NCI-H524 treated with DMSO at 0.1 percent for 48 hours (cell line): ENCODE measurements around the gene CARMIL1.
A peak's percentile ranks its signal among the peaks of the same experiment; 100 is the strongest.

Experiments used
- DNase-seq: peaks from one replicate; lab custom pipeline; 2025; lab: John Stamatoyannopoulos, UW

The CARMIL1 gene

GRCh38 chr6:25477006-25477590, 197.9 kb downstream of the CARMIL1 start:
- DNase-seq: no peak

- DNase-seq: no peak
These were observed 199.8 kb downstream of the CARMIL1 start for GRCh38 chr6:25478973-25479372.

GRCh38 chr6:25481267-25481666, 202.1 kb downstream of the CARMIL1 start:
- peak; percentile 48 for DNase-seq

GRCh38 chr6:25482996-25483395, 203.8 kb downstream of the CARMIL1 start:
- no peak for DNase-seq

- no peak for DNase-seq
These were observed 204.8 kb downstream of the CARMIL1 start for GRCh38 chr6:25483943-25484342.

- no peak for DNase-seq
These were observed 205.7 kb downstream of the CARMIL1 start for GRCh38 chr6:25484900-25485299.

GRCh38 chr6:25485821-25486534, 206.8 kb downstream of the CARMIL1 start:
- peak; percentile 68 for DNase-seq

- no peak for DNase-seq
These were observed 207.4 kb downstream of the CARMIL1 start for GRCh38 chr6:25486550-25486949.

- DNase-seq: no peak
These were observed 207.8 kb downstream of the CARMIL1 start for GRCh38 chr6:25487012-25487411.

- DNase-seq: no peak
These were observed 209.0 kb downstream of the CARMIL1 start for GRCh38 chr6:25488156-25488555.

GRCh38 chr6:25489399-25489798, 210.2 kb downstream of the CARMIL1 start:
- DNase-seq: no peak

- DNase-seq: peak; percentile 49
These were observed 211.0 kb downstream of the CARMIL1 start for GRCh38 chr6:25490018-25490801.

GRCh38 chr6:25492951-25493350, 213.8 kb downstream of the CARMIL1 start:
- DNase-seq: no peak

- no peak for DNase-seq
These were observed 215.3 kb downstream of the CARMIL1 start for GRCh38 chr6:25494469-25494868.

GRCh38 chr6:25497383-25498040, 218.3 kb downstream of the CARMIL1 start:
- no peak for DNase-seq

GRCh38 chr6:25498505-25498904, 219.3 kb downstream of the CARMIL1 start:
- no peak for DNase-seq

- DNase-seq: no peak
These were observed 220.6 kb downstream of the CARMIL1 start for GRCh38 chr6:25499615-25500235.

- DNase-seq: no peak
These were observed 224.5 kb downstream of the CARMIL1 start for GRCh38 chr6:25503686-25504085.

- no peak for DNase-seq
These were observed 225.5 kb downstream of the CARMIL1 start for GRCh38 chr6:25504661-25505060.

GRCh38 chr6:25506020-25506419, 226.8 kb downstream of the CARMIL1 start:
- no peak for DNase-seq

GRCh38 chr6:25508051-25508450, 228.9 kb downstream of the CARMIL1 start:
- DNase-seq: no peak

- no peak for DNase-seq
These were observed 232.2 kb downstream of the CARMIL1 start for GRCh38 chr6:25511376-25511775.
